MM.1S (cell line): ENCODE results near the gene HOXB5.
A peak's percentile ranks its signal among the peaks of the same experiment; 100 is the strongest.

Experiments used
- DNase-seq: peaks from one replicate; pipeline ENCODE4 v3.0.0-alpha.2; 2015
- H2AFZ ChIP-seq: fragments of 300-600 bp; sonication (generic); 2 replicates; pipeline ENCODE4 v1.6.0; 2016; ENCODE audit warnings: antibody characterized with exemption, low read length
- H3F3A ChIP-seq: fragments of 300-600 bp; sonication (generic); 2 replicates; pipeline ENCODE4 v1.6.1; 2016; ENCODE audit warnings: mild to moderate bottlenecking, antibody characterized with exemption, low read length, moderate library complexity, mixed read lengths; ENCODE audit not compliant: insufficient read depth
- H3K27ac ChIP-seq: fragments of 300-600 bp; sonication (generic); 2 replicates; pipeline ENCODE4 v1.5.1; 2016; ENCODE audit warnings: mild to moderate bottlenecking, low read length
- H3K27me3 ChIP-seq: fragments of 300-600 bp; sonication (generic); replicated peaks from 2 replicates; pipeline ENCODE4 v1.6.0; 2016; ENCODE audit warnings: low read length; ENCODE audit not compliant: insufficient read depth
- H3K36me3 ChIP-seq: fragments of 300-600 bp; sonication (generic); replicated peaks from 2 replicates; pipeline ENCODE4 v1.6.1; 2016; ENCODE audit warnings: mild to moderate bottlenecking, low read length, mixed read lengths; ENCODE audit not compliant: insufficient read depth
- H3K4me1 ChIP-seq: fragments of 300-600 bp; sonication (generic); 2 replicates; pipeline ENCODE4 v1.6.1; 2016; ENCODE audit warnings: low read length, mixed read lengths
- H3K4me2 ChIP-seq: fragments of 300-600 bp; sonication (generic); 2 replicates; pipeline ENCODE4 v1.6.0; 2016; ENCODE audit warnings: low read depth, low read length
- H3K4me3 ChIP-seq: fragments of 300-600 bp; sonication (generic); 2 replicates; pipeline ENCODE4 v1.5.1; 2016; ENCODE audit warnings: low read length, mixed read lengths
- H3K79me2 ChIP-seq: fragments of 300-600 bp; sonication (generic); 2 replicates; pipeline ENCODE4 v1.6.1; 2016; ENCODE audit warnings: mixed run types, low read length, mixed read lengths
- H3K9ac ChIP-seq: fragments of 300-600 bp; sonication (generic); 2 replicates; pipeline ENCODE4 v1.6.1; 2016; ENCODE audit warnings: low read length, mixed read lengths
- H3K9me2 ChIP-seq: fragments of 300-600 bp; sonication (generic); replicated peaks from 2 replicates; pipeline ENCODE4 v1.6.1; 2016; ENCODE audit warnings: mild to moderate bottlenecking, low read length, mixed read lengths; ENCODE audit not compliant: insufficient read depth
- H3K9me3 ChIP-seq: fragments of 300-600 bp; sonication (generic); replicated peaks from 2 replicates; pipeline ENCODE4 v1.6.1; 2016; ENCODE audit warnings: mild to moderate bottlenecking, low read length, mixed read lengths; ENCODE audit not compliant: insufficient read depth
- H4K20me1 ChIP-seq: fragments of 300-600 bp; sonication (generic); 2 replicates; pipeline ENCODE4 v1.6.1; 2016; ENCODE audit warnings: mild to moderate bottlenecking, low read length, moderate library complexity, mixed read lengths; ENCODE audit not compliant: insufficient read depth
- EZH2 ChIP-seq: fragments of 300-600 bp; sonication (generic); optimal IDR thresholded peaks from 2 replicates; pipeline ENCODE3; 2017; ENCODE audit warnings: low read depth, mild to moderate bottlenecking, antibody characterized with exemption, low read length, mixed read lengths
- EZH2phosphoT487 ChIP-seq: fragments of 300-600 bp; sonication (generic); IDR thresholded peaks from 2 replicates; pipeline ENCODE4 v1.6.1; 2018; ENCODE audit warnings: antibody characterized with exemption, low read length
- TF ChIP-seq, protein P1 (sequence below): fragments of 300-600 bp; sonication (generic); IDR thresholded peaks from 2 replicates; pipeline ENCODE4 v1.5.1; 2016; ENCODE audit warnings: antibody characterized with exemption, low read length, mixed read lengths

HOXB5 gene

DNA sequence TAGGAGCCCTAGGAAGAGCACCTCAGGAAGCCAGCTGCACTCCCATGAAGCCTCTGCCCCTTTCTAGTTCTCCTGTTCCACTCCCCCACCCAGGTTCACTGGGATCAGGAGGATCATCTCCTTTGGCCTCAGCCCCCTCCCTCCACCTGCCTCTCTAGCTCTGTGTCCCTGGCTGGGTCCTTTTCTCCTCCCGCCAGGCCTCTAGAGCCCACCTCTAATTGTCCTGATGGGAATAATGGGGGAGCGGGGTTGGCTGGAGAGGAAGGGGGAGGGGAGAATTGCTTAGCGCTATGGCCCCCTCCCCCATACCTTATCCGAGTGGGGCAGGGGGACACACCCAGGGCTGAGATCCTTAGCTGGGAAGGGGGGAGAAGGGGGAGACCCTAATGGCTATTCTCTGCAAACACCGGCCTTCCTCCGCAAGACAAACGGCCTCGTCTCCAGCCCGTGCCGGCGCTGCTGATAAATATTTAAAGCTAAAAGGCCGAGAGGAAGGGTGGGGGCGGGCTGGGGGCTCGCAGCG lies 16.2 kb upstream of the HOXB5 start:
- H3K9ac ChIP-seq = peak overlapping the region; percentile 71; the same call in 1 of the 2 replicates
- H3K79me2 ChIP-seq = no peaks in the 10 kb centered on the region
- H3K9me3 ChIP-seq = no peaks in the 10 kb centered on the region
- H3K4me2 ChIP-seq = peak overlapping the region; percentile 99
- peaks cover 8% of the 10 kb centered on the region; the same call in 1 of the 2 replicates for H3K4me1 ChIP-seq
- no peak overlapping the region for H3K27ac ChIP-seq
- H3F3A ChIP-seq = peaks cover 4% of the 10 kb centered on the region
- DNase-seq = no peak
- peak overlapping the region; percentile 98 for H2AFZ ChIP-seq
- no peak for TF ChIP-seq EZH2phosphoT487
- TF ChIP-seq EZH2 = no peak
- TF ChIP-seq, protein P1, sequence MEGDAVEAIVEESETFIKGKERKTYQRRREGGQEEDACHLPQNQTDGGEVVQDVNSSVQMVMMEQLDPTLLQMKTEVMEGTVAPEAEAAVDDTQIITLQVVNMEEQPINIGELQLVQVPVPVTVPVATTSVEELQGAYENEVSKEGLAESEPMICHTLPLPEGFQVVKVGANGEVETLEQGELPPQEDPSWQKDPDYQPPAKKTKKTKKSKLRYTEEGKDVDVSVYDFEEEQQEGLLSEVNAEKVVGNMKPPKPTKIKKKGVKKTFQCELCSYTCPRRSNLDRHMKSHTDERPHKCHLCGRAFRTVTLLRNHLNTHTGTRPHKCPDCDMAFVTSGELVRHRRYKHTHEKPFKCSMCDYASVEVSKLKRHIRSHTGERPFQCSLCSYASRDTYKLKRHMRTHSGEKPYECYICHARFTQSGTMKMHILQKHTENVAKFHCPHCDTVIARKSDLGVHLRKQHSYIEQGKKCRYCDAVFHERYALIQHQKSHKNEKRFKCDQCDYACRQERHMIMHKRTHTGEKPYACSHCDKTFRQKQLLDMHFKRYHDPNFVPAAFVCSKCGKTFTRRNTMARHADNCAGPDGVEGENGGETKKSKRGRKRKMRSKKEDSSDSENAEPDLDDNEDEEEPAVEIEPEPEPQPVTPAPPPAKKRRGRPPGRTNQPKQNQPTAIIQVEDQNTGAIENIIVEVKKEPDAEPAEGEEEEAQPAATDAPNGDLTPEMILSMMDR = no peak
- H3K4me3 ChIP-seq = peak overlapping the region; percentile 87
- no peaks in the 10 kb centered on the region for H3K36me3 ChIP-seq
- H3K9me2 ChIP-seq = no peaks in the 10 kb centered on the region
- H4K20me1 ChIP-seq = no peaks in the 10 kb centered on the region
- H3K27me3 ChIP-seq = peaks cover 20% of the 10 kb centered on the region

DNA sequence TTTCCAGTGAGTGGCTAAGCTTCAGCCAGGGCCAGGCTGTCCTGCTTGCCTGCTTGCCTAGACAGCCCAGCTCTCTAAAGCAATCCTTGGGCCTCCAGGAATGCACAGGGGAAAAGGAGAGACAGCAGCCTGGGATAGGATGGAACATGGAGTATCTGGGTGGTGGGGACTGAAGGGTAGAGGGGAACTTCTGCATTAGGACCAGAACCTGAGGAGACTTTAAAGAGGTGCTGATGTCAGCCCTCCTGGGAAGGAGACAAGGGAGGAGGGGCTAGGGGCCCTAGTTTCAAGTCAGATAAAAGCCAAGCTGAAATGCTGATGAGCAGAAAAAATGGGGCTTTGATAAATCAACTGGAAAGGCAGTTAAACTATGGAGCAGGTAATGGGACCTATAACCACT lies 15.5 kb upstream of the HOXB5 start:
- no peaks in the 10 kb centered on the region for H3K79me2 ChIP-seq
- H3K27me3 ChIP-seq = peaks cover 22% of the 10 kb centered on the region
- peak; percentile 30 for DNase-seq
- H3K9ac ChIP-seq = no peak overlapping the region
- no peak overlapping the region for H3K4me2 ChIP-seq
- H2AFZ ChIP-seq = no peak overlapping the region
- H3K9me3 ChIP-seq = no peaks in the 10 kb centered on the region
- no peaks in the 10 kb centered on the region for H4K20me1 ChIP-seq
- H3K4me3 ChIP-seq = no peak overlapping the region
- peaks cover 4% of the 10 kb centered on the region for H3F3A ChIP-seq
- TF ChIP-seq, protein P1 = no peak
- TF ChIP-seq EZH2phosphoT487 (no peak), EZH2 (no peak)
- H3K36me3 ChIP-seq = no peaks in the 10 kb centered on the region
- H3K9me2 ChIP-seq = no peaks in the 10 kb centered on the region
- no peak overlapping the region for H3K27ac ChIP-seq
- H3K4me1 ChIP-seq = peaks cover 8% of the 10 kb centered on the region; the same call in 1 of the 2 replicates

DNA sequence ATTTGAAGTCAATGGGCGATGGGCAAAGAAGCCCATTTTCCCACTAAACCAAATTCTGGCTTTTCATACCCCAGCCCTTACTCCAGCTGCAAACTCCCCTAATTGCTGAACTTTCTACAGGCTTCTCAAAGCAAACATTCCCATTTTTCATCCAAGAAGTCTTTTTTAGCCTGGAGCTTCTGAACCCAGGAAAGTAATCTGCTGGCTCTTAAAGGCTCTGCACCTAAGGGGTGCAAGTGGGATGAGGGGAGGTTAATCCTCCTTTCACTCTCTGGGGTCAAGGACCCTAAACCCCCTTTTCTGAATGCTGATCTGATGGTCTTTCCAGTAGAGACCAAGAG lies 14.9 kb upstream of the HOXB5 start:
- no peaks in the 10 kb centered on the region for H4K20me1 ChIP-seq

More for the DNA sequence above, 14.9 kb upstream of the HOXB5 start:
- H3K9ac ChIP-seq = no peak overlapping the region
- no peaks in the 10 kb centered on the region for H3K9me2 ChIP-seq
- H3K4me3 ChIP-seq = no peak overlapping the region
- no peak overlapping the region for H2AFZ ChIP-seq
- no peak overlapping the region for H3K4me2 ChIP-seq
- H3K36me3 ChIP-seq = no peaks in the 10 kb centered on the region
- H3K79me2 ChIP-seq = no peaks in the 10 kb centered on the region
- H3K27ac ChIP-seq = no peak overlapping the region
- H3F3A ChIP-seq = peaks cover 4% of the 10 kb centered on the region
- peaks cover 22% of the 10 kb centered on the region for H3K27me3 ChIP-seq
- no peaks in the 10 kb centered on the region for H3K9me3 ChIP-seq
- TF ChIP-seq, protein P1 = no peak
- TF ChIP-seq EZH2phosphoT487 (no peak), EZH2 (no peak)
- no peak for DNase-seq
- H3K4me1 ChIP-seq = peaks cover 8% of the 10 kb centered on the region; the same call in 1 of the 2 replicates
